ENCODE data around the gene PRSS53. TPM values are rescaled to one million over a fixed set of nuclear protein-coding genes. Genes with fewer than 3 reads are reported as not detected.
A peak's percentile ranks its signal among the peaks of the same experiment; 100 is the strongest.

Gene PRSS53
- total RNA-seq, 1 donor from 2014 or later, result 1.9 TPM

GRCh38 chr16:31079342-31079944 lies 9.3 kb downstream of the PRSS53 start:
- no peak for DNase-seq (ENCODE audit: low read depth)

- DNase-seq (ENCODE audit: low read depth), result no peak
Measured at GRCh38 chr16:31078597-31079341, 10.0 kb downstream of the PRSS53 start.

GRCh38 chr16:31077592-31078396 lies 10.9 kb downstream of the PRSS53 start:
- no peak for DNase-seq (ENCODE audit: low read depth)

- no peak for DNase-seq (ENCODE audit: low read depth)
Measured at GRCh38 chr16:31077024-31077423, 11.7 kb downstream of the PRSS53 start.

GRCh38 chr16:31076319-31076718 lies 12.4 kb downstream of the PRSS53 start:
- DNase-seq (ENCODE audit: low read depth), result no peak

- no peak for DNase-seq (ENCODE audit: low read depth)
Measured at GRCh38 chr16:31074814-31075183, 13.9 kb downstream of the PRSS53 start.

- peak; percentile 98 for DNase-seq (ENCODE audit: low read depth)
Measured at GRCh38 chr16:31073970-31074813, 14.6 kb downstream of the PRSS53 start, which contains the start of the genes ZNF646 and ZNF668. Gene ZNF646 (plus strand): TSS chr16:31074422. CDS start chr16:31076325, 1,903 bp downstream. Gene ZNF668 (minus strand): TSS chr16:31074240. CDS start chr16:31064459, 9,781 bp downstream.

- DNase-seq (ENCODE audit: low read depth), result peak; percentile 78
Measured at GRCh38 chr16:31073142-31073969, 15.4 kb downstream of the PRSS53 start.

GRCh38 chr16:31072540-31073141 lies 16.1 kb downstream of the PRSS53 start:
- DNase-seq (ENCODE audit: low read depth), result peak; percentile 7

GRCh38 chr16:31071861-31072260 lies 16.9 kb downstream of the PRSS53 start:
- DNase-seq (ENCODE audit: low read depth), result peak; percentile 40

GRCh38 chr16:31067342-31067741 lies 21.4 kb downstream of the PRSS53 start:
- DNase-seq (ENCODE audit: low read depth), result no peak

GRCh38 chr16:31064882-31065461 lies 23.8 kb downstream of the PRSS53 start:
- peak; percentile 62 for DNase-seq (ENCODE audit: low read depth)

- no peak for DNase-seq (ENCODE audit: low read depth)
Measured at GRCh38 chr16:31063843-31064611, 24.7 kb downstream of the PRSS53 start.

- DNase-seq (ENCODE audit: low read depth), result no peak
Measured at GRCh38 chr16:31063495-31063842, 25.3 kb downstream of the PRSS53 start.

- no peak for DNase-seq (ENCODE audit: low read depth)
Measured at GRCh38 chr16:31061813-31062440, 26.8 kb downstream of the PRSS53 start.

GRCh38 chr16:31061126-31061812 lies 27.5 kb downstream of the PRSS53 start:
- no peak for DNase-seq (ENCODE audit: low read depth)

- no peak for DNase-seq (ENCODE audit: low read depth)
Measured at GRCh38 chr16:31055613-31056012, 33.1 kb downstream of the PRSS53 start.

- peak; percentile 91 for DNase-seq (ENCODE audit: low read depth)
Measured at GRCh38 chr16:31052114-31052513, 36.6 kb downstream of the PRSS53 start.

Data from renal cortical epithelial cell (primary cell).